ENCODE measurements around the gene ST3GAL4. TPM values are rescaled to one million over a fixed set of nuclear protein-coding genes. Genes with fewer than 3 reads are reported as not detected.

Gene ST3GAL4
- total RNA-seq, 1 donor from 2014 or later, result 19.1 TPM

- H3K4me3 Mint-ChIP-seq, result no peak overlapping the region
- no peaks in the 10 kb centered on the region for H3K9me3 Mint-ChIP-seq
- H3K36me3 Mint-ChIP-seq, result peaks cover 4% of the 10 kb centered on the region
- no peak overlapping the region for H3K27ac Mint-ChIP-seq
- peaks cover 6% of the 10 kb centered on the region for H3K4me1 Mint-ChIP-seq (ENCODE audit: unreplicated experiment)
- DNase-seq (ENCODE audit: extremely low spot score, unreplicated experiment), result no peak
- no peaks in the 10 kb centered on the region for H3K27me3 Mint-ChIP-seq
- TF ChIP-seq CTCF (conservative IDR thresholded peaks at IDR 0.05), result no peak
Measured at GRCh38 chr11:126420698-126421256, 65.3 kb downstream of the ST3GAL4 start.

GRCh38 chr11:126421271-126421671, 65.8 kb downstream of the ST3GAL4 start:
- Mint-ChIP-seq H3K27ac (no peak overlapping the region), H3K27me3 (no peaks in the 10 kb centered on the region), H3K36me3 (no peaks in the 10 kb centered on the region), H3K4me1 (ENCODE audit: unreplicated experiment) (peaks cover 6% of the 10 kb centered on the region), H3K4me3 (no peak overlapping the region), H3K9me3 (no peaks in the 10 kb centered on the region)
- no peak for DNase-seq (ENCODE audit: extremely low spot score, unreplicated experiment)
- TF ChIP-seq CTCF (conservative IDR thresholded peaks at IDR 0.05), result no peak

GRCh38 chr11:126422446-126422845, 67.0 kb downstream of the ST3GAL4 start:
- H3K4me1 Mint-ChIP-seq (ENCODE audit: unreplicated experiment), result peaks cover 14% of the 10 kb centered on the region
- no peaks in the 10 kb centered on the region for H3K9me3 Mint-ChIP-seq
- H3K27ac Mint-ChIP-seq, result no peak overlapping the region
- DNase-seq (ENCODE audit: extremely low spot score, unreplicated experiment), result no peak
- H3K36me3 Mint-ChIP-seq, result no peaks in the 10 kb centered on the region
- no peak overlapping the region for H3K4me3 Mint-ChIP-seq
- TF ChIP-seq CTCF (conservative IDR thresholded peaks at IDR 0.05), result no peak
- no peaks in the 10 kb centered on the region for H3K27me3 Mint-ChIP-seq

GRCh38 chr11:126423154-126423553, 67.7 kb downstream of the ST3GAL4 start:
- Mint-ChIP-seq H3K27me3 (no peaks in the 10 kb centered on the region), H3K4me3 (no peak overlapping the region), H3K27ac (no peak overlapping the region)

GRCh38 chr11:126423743-126424142, 68.3 kb downstream of the ST3GAL4 start:
- Mint-ChIP-seq H3K36me3 (no peaks in the 10 kb centered on the region), H3K9me3 (no peaks in the 10 kb centered on the region), H3K4me3 (no peak overlapping the region), H3K4me1 (ENCODE audit: unreplicated experiment) (peaks cover 15% of the 10 kb centered on the region), H3K27ac (no peak overlapping the region), H3K27me3 (no peaks in the 10 kb centered on the region)
- DNase-seq (ENCODE audit: extremely low spot score, unreplicated experiment), result no peak
- no peak for TF ChIP-seq CTCF (conservative IDR thresholded peaks at IDR 0.05)

More at GRCh38 chr11:126423154-126423553, 67.7 kb downstream of the ST3GAL4 start:
- no peak for DNase-seq (ENCODE audit: extremely low spot score, unreplicated experiment)
- no peak for TF ChIP-seq CTCF (conservative IDR thresholded peaks at IDR 0.05)
- H3K36me3 Mint-ChIP-seq, result no peaks in the 10 kb centered on the region
- peaks cover 15% of the 10 kb centered on the region for H3K4me1 Mint-ChIP-seq (ENCODE audit: unreplicated experiment)
- no peaks in the 10 kb centered on the region for H3K9me3 Mint-ChIP-seq

Data from type B pancreatic cell (in vitro differentiated cells).